NCI-H526 treated with DMSO at 0.1 percent for 48 hours (cell line): Measurements from ENCODE around the gene EMILIN3.

Source experiments
- DNase-seq: peaks from one replicate; lab custom pipeline; 2025; lab: John Stamatoyannopoulos, UW

The EMILIN3 gene

GRCh38 chr20:41391587-41392001 is 25.0 kb upstream of the EMILIN3 start:
- no peak for DNase-seq

GRCh38 chr20:41390889-41391288 is 24.3 kb upstream of the EMILIN3 start:
- DNase-seq = no peak

- DNase-seq = no peak
Measured at GRCh38 chr20:41387444-41387851, 20.8 kb upstream of the EMILIN3 start.

- no peak for DNase-seq
Measured at GRCh38 chr20:41386502-41387427, 20.1 kb upstream of the EMILIN3 start.

- no peak for DNase-seq
Measured at GRCh38 chr20:41382791-41383305, 16.2 kb upstream of the EMILIN3 start.

- no peak for DNase-seq
Measured at GRCh38 chr20:41380551-41381193, 14.1 kb upstream of the EMILIN3 start.

- no peak for DNase-seq
Measured at GRCh38 chr20:41379551-41379950, 12.9 kb upstream of the EMILIN3 start.

- DNase-seq = no peak
Measured at GRCh38 chr20:41377275-41377674, 10.7 kb upstream of the EMILIN3 start.

GRCh38 chr20:41376349-41376748 is 9.7 kb upstream of the EMILIN3 start:
- no peak for DNase-seq

- no peak for DNase-seq
Measured at GRCh38 chr20:41375846-41376245, 9.2 kb upstream of the EMILIN3 start.

GRCh38 chr20:41373931-41374920 is 7.6 kb upstream of the EMILIN3 start:
- DNase-seq = no peak

- DNase-seq = no peak
Measured at GRCh38 chr20:41373251-41373783, 6.7 kb upstream of the EMILIN3 start.

- DNase-seq = peak; percentile 98
Measured at GRCh38 chr20:41371371-41371770, 4.8 kb upstream of the EMILIN3 start.

GRCh38 chr20:41370176-41370575 is 3.6 kb upstream of the EMILIN3 start:
- no peak for DNase-seq

GRCh38 chr20:41369673-41370072 is 3.1 kb upstream of the EMILIN3 start:
- DNase-seq = no peak

- DNase-seq = no peak
Measured at GRCh38 chr20:41367956-41368355, 1.3 kb upstream of the EMILIN3 start.

GRCh38 chr20:41367393-41367695 is 726 bp upstream of the EMILIN3 start:
- DNase-seq = no peak

- peak; percentile 25 for DNase-seq
Measured at GRCh38 chr20:41365777-41366545, 657 bp downstream of the EMILIN3 start.

GRCh38 chr20:41364967-41365765 is 1.5 kb downstream of the EMILIN3 start:
- no peak for DNase-seq

- DNase-seq = no peak
Measured at GRCh38 chr20:41364236-41364855, 2.3 kb downstream of the EMILIN3 start.
